ENCODE measurements around the gene AIF1L.

The AIF1L gene

DNA sequence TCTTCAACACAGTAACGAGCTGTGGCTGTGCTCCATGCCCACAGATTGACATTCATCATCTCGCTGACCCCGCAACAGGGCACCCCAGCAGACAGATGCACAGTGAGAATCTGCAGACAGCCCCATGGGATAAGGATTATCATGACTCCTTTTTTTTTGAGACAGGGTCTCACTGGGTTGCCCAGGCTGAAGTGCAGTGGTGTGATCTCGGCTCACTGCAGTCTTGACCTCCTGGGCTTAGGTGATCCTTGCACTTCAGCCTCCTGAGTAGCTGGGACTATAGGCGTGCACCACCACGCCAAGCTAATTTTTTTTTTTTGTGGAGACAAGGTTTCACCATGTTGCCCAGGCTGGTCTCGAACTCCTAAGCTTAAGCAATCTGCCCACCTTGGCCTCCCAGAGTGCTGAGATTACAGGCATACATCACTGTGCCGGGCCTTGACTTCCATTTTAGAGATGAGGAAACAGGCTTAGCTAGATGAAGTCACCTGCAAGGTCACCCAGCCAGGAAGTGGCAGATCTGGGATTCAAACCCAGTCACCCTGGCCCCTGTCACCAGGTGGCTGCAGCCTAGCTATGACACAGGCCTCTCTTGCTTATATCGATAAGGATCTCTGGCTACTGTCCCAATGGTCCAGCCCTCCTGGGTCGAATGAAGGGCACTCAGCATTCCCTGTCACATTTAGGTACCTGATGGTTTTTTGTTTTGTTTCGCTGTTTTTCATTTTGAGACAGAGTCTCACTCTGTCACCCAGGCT is 5.1 kb downstream of the AIF1L start:
- TF ChIP-seq, protein P1, sequence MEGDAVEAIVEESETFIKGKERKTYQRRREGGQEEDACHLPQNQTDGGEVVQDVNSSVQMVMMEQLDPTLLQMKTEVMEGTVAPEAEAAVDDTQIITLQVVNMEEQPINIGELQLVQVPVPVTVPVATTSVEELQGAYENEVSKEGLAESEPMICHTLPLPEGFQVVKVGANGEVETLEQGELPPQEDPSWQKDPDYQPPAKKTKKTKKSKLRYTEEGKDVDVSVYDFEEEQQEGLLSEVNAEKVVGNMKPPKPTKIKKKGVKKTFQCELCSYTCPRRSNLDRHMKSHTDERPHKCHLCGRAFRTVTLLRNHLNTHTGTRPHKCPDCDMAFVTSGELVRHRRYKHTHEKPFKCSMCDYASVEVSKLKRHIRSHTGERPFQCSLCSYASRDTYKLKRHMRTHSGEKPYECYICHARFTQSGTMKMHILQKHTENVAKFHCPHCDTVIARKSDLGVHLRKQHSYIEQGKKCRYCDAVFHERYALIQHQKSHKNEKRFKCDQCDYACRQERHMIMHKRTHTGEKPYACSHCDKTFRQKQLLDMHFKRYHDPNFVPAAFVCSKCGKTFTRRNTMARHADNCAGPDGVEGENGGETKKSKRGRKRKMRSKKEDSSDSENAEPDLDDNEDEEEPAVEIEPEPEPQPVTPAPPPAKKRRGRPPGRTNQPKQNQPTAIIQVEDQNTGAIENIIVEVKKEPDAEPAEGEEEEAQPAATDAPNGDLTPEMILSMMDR (conservative IDR thresholded peaks at IDR 0.05) = no peak
- no peak overlapping the region for H3K27ac ChIP-seq

DNA sequence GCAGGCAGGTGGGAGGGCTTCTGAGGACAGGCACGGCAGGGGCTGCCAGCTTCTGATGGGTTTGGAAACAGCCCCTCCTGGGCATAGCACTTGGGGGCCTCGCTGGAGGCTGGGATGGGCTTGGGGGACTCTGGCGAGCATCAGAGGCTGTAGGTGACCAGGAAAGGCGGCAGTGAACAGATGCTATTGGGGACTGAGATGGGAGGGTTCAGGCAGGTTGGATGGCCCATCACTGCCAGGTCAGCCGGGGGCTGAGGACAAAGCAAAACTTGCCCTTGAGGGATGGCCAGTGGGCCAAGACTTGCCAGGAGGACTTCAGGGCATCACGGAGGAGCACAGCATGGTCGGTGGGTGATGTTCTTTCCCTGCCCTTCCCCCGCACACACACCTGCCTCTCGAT is 6.7 kb downstream of the AIF1L start:
- TF ChIP-seq, protein P1 (conservative IDR thresholded peaks at IDR 0.05) = no peak
- no peak overlapping the region for H3K27ac ChIP-seq

DNA sequence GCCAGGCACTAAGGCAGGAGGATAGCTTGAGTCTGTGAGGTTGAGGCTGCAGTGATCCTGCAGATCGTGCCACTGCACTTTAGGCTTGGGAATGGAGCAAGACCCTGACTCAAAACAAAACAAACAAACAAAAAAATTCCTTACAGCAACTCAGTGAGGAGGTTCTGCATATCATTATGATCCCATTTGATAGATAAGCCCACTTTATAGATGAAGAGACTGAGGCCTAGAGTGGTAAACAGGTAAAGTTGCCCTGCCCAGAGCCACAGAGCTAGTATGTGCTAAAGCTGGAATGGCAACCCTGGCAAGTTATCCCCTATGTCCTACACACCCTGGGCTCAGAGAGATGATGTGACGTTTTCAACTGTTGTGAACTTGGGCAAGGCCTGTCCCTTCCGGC is 7.2 kb downstream of the AIF1L start:
- TF ChIP-seq, protein P1 (conservative IDR thresholded peaks at IDR 0.05) = no peak

DNA sequence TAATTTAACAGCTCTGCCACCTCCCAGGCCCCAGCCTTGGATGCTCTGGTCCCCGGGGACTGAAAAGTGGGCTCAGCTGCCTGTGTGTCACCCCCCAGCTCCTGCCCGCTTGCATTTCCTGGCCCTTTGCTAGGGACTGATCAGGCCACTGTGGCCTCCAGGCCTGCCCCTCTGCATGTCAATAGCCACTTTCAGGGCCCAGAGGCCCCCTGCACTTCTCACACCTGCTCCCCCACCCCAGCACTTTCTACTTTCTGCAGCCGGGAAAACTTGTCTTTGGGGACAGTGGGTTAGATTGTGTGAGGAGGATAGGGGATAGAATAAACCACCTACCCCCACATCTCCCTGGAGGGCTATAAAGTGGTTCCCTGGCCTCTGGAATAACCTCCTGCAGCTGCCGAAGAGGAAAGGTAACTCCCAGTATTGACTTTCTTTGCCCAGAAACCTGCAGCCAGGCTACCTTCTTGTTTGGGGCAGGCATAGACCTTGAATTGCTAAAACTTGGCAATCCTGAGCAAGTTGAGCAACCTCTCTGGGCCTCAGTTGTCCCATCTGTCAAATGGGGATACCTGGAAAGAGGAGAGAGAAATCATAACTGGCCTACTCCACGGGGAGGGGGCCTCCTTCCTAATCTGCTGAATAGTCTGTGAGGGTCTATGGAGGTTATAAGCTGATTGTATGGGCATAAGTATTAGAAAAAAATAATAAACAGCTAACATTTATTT is 7.8 kb downstream of the AIF1L start:
- H3K27ac ChIP-seq = no peak overlapping the region
- TF ChIP-seq, protein P1 (conservative IDR thresholded peaks at IDR 0.05) = no peak

More for the DNA sequence above, 7.2 kb downstream of the AIF1L start:
- H3K27ac ChIP-seq = no peak overlapping the region

DNA sequence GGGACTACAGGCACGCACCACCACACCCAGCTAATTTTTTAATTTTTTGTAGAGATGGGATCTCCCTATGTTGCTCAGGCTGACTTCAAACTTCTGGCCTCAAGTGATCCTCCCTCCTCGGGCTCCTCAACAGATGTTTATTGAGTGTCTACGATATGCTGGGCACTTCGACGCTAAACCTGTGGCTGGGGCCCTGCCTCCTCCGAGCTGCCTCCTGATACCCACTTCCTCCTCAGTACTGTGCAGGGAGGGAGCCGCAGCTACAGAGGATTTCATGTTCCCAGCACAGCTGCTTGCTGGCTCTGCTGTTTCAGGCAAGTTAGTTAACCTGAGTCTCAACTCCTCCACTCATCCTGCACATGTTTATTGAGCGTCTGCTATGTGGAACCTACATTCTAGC is 9.6 kb downstream of the AIF1L start:
- no peak overlapping the region for H3K27ac ChIP-seq
- TF ChIP-seq, protein P1 (conservative IDR thresholded peaks at IDR 0.05) = no peak

DNA sequence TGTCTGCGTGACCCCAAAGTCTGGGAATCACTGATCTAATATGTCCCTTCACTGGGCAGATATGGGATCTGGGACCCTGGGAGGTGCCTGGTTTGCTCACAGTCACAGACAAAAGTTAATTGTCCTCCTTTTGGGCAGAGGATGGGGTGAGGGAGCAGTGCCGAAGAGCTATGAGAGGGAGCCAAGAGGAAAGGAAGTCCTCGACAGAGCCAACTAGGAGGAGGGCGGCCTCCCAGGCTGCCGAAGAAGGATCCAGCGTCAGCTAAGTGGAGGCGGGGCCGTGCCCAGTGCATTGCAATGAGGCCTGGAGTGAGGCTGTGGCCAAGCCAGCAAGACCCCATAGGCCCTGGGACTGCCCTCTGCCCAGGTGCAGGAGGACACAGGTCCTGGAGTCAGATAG is 11.4 kb downstream of the AIF1L start:
- no peak overlapping the region for H3K27ac ChIP-seq
- TF ChIP-seq, protein P1 (conservative IDR thresholded peaks at IDR 0.05) = no peak

DNA sequence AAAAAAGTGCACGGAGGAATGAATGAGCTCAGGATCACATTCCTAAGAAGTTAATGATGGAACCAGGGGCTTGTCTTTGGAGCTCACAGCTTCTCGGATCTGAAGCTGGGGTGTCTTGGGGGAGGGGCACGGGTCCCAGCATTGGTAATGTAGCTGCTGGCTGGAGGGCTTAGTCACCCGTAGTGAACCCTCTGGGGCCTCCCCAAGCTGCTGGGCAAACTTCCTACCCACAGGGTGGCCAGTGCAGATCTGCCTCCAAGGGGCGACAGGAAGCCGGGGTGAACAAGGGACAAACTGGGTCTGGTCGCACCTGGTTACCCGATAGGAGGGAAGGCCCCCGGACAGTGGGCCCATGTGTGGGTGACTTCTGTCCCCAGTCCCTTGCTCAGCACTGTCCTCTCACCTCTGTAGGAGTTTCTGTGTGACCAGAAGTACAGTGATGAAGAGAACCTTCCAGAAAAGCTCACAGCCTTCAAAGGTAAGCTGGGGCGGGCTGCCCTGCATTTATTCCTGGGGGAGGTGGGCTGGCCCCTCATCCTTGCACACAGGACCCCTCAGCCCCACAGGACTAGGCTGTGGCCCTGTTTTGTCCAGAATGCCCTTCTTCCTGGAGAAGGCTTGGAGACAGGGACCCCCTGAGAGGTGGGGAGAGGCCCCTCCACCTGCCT is 15.0 kb downstream of the AIF1L start:
- no peak overlapping the region for H3K27ac ChIP-seq
- TF ChIP-seq, protein P1 (conservative IDR thresholded peaks at IDR 0.05) = no peak

Measured in VCaP (cell line).